Retina (tissue), 1 donor: ENCODE data around the gene PRKCZ.
A peak's percentile ranks its signal among the peaks of the same experiment; 100 is the strongest.

ENCODE experiments used
- DNase-seq: peaks from one replicate; pipeline ENCODE4 v3.0.0-alpha.2; 2016

Gene PRKCZ

DNA sequence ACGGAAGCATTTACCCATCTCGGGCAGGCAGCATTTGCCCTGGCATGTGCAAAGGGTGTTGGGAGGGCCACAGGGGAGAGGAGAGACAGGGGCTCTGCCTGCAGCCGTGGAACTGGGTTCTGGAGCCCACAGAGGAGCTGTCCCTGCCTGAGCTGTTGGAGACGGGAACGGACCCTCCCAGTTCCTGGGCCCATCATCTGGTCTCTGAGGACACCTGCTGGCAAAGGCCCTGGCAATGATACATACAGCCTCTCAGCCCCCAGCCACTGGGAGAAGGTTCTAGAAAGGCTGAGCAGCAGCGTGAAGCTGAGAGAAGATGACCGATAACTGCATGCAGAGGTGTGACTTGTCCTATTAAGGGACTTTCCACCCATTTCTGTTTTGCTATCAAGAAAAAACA is 113.0 kb downstream of the PRKCZ start:
- DNase-seq, result no peak

DNA sequence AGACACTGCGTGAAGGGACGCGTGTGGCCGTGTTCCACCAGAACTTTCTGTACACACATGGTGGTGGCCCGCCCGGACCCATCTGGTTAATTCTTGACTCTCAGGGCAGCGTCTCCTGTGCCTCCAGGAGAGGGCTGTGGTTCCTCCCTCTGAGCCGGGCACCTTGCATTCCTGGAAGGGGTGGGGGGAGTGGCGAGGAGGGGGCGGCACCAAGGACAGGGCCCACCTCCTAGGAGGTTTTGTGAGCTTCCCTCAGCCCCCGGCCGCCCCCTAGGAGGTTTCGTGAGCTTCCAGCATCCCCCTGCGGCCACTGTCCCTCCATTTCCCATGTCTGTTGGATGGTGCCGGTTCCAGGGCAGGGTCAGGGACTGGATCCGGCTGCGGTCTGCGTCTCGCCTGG is 115.4 kb downstream of the PRKCZ start:
- no peak for DNase-seq

DNA sequence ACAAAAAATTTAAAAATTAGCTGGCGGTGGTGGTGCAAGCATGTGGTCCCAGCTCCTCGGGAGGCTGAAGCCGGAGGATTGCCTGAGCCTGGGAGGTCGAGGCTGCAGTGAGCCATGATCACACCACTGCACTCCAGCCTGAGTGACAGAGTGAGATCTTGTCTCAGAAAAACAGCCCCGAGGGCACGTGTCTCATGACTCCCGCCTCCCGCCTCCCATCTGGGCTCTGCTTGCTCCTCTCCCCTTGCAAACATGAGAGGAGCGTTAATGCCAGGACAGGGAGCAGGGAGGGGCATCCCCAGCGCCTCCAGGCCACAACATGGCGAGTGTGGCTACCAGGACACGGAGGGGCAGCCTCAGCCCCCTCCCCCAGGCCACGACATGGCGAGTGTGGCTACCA is 116.0 kb downstream of the PRKCZ start:
- no peak for DNase-seq

DNA sequence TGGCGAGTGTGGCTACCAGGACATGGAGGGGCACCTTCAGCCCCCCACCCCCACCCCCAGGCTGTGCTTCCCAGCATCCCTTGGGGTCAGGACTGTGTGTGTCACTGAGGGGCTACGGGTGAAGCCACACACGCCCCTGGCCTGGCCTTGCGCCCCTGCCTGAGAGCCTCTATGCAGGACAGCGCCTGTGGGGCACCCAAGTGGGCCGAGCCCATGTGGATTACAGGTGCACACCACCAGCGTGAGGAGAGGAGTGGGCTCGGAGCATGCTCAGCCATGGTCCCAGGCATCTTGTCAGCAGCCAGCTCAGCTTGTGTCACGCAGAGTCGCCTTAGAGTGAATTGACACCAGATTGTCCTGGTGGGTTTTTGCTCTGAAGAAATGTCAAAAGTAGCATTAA is 116.5 kb downstream of the PRKCZ start:
- DNase-seq, result no peak

DNA sequence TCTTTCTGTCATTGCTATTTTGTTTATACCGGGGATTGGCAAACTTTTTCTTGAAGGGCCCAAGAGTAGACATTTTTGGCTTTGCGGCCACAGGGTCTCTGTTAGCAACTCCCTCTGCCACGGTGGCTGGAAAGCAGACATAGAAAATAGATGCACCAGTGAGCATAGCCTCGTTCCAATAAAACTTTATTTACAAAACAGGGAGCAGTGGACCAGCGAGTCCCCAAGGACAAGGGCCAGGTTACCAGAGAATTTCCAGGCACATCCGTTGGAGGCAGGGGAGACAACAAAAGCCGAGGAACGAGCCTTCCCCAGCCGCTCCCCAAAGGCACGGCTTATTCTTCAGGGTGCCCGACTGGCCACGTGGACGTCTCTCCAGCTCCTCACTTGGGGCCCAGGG is 117.9 kb downstream of the PRKCZ start:
- no peak for DNase-seq

DNA sequence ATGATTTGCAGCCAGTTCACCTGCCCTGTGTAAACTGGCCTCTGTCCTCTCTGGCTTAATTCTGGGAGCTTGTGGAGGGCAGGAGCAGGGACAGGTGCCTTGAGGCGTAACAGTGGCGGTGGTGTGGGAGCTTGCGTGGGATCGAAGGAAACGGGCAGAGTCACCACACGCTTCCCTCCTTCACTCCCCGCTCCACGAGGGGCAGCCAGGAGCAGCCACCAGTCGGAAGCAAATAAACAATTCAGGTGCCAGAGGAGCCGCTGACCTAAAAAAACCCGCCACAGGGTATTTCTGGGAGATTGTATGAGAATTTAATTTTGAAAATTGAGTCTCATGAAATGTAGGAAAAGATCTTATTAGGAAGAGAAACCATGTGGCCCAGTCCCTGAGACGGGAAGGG is 118.3 kb downstream of the PRKCZ start:
- no peak for DNase-seq

DNA sequence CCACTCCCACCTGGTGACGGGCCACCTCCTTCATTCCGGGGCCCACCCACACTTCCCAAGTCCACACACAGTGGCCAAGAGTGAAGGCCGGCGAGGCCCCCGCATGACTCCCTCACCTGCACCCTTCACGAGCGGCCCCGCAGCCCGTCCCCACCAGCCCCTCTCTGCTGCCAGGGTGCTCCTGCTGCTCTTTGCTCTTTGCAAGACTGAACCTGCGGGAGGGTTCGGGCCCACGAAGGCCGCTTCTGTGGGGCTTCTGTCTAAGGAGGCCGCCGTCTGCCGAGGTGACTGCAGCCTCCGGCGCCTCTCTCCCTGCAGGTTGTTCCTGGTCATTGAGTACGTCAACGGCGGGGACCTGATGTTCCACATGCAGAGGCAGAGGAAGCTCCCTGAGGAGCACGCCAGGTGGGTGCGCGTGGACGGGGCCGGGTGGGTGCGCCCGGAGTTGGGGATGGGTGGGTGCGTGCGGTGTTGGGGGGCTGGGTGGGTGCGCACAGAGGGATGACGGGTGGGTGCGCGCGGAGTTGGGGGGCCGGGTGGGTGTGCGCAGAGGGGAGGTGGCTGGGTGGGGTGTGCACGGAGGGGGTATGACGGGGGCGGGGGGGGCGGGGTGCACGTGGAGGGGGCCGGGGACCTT is 119.1 kb downstream of the PRKCZ start:
- DNase-seq, result no peak

DNA sequence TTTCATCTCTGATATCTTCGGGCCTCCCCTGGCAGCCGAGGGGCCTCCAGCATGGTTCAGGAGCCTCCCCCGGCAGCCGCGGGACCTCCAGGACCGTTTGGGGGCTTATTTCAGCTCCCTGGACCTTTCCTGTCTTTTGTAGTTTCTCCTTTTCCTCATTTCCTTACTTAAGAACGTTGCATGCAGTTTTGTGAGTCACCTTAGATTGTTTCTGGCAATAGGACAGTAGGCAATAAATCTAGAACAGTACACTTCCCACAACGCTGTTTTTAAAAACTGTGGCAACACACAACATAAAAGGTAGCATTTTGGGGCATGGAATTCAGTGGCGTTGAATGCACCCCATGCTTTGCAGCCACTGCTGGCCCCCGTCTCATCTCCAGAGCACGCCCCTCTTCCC is 120.0 kb downstream of the PRKCZ start:
- DNase-seq, result no peak

DNA sequence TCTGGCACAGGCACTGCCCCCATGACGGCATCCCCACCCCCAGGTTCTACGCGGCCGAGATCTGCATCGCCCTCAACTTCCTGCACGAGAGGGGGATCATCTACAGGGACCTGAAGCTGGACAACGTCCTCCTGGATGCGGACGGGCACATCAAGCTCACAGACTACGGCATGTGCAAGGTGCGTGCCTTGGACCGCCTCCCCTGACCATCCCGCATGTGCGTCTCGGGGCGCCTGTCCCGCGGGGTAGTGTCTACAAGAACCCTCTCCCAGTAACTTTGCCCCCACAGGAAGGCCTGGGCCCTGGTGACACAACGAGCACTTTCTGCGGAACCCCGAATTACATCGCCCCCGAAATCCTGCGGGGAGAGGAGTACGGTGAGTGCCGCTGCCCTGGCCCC is 121.8 kb downstream of the PRKCZ start:
- DNase-seq, result no peak

DNA sequence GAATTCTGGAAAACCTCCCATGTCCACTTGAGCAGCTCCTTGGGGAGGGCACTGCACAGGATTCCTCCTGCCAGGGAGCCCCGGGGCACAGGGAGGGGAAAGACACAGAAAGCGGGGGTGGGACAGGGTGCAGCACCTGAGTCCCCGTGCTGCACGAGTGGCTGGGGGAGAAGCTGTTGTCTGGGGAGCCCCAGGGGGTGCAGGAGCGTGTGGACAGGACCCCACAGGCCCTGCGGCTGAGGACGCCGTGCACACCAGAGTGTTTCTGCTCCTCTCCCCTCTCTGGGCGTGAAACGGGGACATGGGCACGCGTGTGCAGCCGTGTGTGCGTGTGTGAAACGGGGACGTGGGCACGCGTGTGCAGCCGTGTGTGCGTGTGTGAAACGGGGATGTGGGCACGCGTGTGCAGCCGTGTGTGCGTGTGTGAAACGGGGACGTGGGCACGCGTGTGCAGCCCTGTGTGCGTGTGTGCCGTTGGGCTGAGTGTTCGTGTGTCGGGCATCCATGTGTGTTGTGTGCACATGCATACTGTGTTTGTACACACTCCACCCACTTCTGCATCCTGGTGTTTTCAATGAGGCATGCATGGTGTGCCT is 122.4 kb downstream of the PRKCZ start:
- DNase-seq, result no peak

DNA sequence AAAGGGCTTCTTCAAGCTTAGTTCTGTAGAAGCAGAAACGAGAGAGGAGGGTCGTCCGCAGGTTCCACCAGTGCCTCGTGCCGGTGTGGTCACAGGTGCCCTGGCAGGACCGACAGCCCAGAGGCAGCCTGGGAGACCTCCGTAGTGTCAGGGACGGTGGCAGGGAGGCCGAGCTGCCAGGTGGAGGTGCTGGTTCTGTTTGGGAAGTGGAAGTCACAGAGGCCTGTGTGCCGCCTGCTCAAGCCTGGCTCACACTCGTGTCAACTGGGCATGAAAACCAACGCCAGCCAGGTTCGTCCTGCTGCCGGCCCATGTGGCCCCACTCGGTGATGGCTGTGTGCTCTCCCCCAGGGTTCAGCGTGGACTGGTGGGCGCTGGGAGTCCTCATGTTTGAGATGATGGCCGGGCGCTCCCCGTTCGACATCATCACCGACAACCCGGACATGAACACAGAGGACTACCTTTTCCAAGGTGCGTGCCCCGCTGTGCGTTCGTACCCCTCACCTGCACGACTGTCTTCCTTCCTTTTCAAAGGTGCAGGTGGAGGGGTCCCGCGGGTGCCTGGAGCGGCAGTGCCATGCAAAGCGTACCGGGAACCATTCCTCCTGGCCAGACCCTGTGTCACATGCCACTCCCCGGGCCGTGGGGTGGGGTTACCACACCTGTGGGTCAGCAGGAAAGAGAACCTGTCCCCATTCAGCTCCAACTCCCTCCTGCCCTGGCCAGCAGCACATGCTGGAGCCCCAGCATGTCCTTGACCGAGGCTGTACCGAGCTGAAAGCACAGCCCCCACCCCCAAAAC is 123.5 kb downstream of the PRKCZ start:
- DNase-seq, result no peak

DNA sequence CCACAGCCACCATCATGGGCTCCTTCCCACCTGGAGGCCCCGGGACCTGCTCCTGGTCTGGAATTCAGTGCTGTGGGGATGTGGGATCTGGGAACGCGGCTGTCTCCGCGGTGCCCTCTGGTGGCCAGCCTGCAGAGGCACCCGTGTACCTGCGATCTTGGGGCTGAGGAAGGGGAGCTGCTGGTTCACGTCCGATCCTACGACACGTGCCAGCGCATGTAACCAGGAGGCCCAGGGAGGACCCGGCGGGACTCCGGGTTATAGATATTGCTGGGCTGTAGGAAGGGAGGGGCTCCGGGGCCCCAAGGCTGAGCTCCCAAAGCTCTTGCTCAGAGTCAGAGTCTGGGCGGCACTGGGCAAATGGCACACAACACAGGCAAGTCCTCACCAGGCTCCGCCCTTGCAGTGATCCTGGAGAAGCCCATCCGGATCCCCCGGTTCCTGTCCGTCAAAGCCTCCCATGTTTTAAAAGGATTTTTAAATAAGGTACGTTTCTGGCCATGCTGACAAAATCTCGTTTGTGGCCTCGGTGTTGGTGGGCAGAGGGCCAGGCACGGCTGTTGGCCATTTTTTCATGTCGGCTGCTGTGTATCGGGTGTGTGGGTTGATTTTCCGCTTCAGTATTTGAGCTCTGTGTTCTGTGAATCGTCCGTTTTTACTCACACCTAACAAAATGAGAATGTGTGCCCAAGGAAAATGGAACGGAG is 124.3 kb downstream of the PRKCZ start:
- peak; percentile 84 for DNase-seq

DNA sequence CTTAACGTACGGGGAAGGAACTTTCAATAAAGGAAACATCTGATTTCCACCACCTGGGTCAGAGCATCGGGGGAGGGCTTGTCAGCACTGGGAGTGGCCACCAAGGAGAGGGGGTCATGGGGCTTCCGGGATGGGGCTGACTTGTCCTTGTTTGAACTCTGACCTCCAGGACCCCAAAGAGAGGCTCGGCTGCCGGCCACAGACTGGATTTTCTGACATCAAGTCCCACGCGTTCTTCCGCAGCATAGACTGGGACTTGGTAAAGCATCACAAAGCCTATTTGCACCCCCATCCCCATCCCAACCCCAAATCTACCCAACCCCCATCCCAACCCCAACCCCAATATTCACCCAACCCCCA is 124.8 kb downstream of the PRKCZ start:
- no peak for DNase-seq

DNA sequence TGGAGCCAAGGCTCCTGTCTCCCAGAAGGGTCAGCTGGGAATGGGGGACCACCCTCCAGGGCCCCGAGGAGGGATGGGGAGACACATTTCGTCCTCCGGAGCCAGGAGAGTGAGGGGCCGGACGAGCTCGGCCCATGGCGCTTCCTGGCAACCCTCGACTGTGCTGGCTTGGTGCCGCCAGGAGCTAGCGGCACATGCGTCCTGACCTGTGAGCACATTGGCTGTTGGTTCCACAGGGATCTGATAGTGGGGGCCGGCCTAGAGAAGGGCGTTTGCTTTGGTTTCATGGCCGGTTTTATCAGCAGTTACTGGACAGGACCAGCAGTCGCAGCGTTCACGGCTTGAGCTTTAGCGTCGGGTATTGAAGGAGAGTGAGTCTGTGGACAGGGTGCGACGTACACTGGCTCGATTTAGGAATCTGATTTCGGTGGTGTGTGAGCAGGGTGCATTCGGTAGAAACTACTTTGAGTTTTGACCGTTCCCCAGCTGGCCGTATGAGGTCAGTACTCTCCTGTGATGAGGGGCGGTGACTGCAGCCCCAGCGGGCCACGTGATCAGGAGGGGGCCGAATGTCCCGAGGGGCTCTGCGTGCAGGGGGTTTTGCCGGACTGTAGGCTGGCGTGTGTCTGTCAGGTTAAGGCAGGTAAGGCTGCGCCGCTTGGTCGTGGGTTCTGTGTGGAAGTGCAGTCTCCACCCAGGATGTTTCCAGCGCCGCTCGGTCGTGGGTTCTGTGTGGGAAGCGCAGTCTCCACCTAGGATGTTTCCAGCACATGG is 125.7 kb downstream of the PRKCZ start:
- no peak for DNase-seq

DNA sequence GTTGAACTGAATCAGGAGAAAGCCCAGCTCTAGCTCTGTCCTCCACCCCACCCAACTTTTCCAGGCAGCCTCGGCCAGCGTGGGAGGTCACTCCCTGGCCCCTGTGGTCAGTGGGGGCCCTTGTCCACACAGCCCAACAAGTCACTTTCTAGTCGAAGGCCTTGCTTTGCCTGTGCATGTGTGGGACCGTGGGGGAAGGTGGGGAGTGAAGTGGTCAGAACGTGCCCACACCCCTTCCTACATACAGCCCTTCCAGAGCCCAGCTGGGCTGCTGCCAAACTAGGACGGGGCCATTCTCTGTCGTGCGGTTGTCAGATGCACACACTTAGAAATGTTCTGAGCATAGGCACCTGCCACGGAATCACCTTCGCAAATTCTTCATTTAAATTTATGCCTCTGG is 126.4 kb downstream of the PRKCZ start:
- no peak for DNase-seq

DNA sequence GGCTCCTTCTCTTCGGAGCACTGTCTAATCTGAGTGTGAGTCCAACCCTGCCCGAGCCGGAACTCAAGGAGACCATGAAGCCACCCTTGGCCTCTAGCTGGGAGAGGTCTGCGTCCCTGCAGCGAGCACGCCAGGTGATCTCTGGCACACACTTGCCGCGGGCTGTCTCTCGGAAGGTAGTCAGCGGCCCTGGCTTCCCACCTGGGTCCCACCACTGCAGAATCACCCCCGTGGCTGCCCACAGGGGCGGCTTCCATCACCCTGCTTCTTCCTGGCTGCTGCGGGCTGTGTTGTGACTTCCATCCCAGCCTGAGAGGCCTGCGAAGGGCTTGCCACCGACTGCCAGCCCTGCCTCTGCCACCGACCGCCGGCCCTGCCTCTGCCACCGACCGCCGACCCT is 127.3 kb downstream of the PRKCZ start:
- no peak for DNase-seq

DNA sequence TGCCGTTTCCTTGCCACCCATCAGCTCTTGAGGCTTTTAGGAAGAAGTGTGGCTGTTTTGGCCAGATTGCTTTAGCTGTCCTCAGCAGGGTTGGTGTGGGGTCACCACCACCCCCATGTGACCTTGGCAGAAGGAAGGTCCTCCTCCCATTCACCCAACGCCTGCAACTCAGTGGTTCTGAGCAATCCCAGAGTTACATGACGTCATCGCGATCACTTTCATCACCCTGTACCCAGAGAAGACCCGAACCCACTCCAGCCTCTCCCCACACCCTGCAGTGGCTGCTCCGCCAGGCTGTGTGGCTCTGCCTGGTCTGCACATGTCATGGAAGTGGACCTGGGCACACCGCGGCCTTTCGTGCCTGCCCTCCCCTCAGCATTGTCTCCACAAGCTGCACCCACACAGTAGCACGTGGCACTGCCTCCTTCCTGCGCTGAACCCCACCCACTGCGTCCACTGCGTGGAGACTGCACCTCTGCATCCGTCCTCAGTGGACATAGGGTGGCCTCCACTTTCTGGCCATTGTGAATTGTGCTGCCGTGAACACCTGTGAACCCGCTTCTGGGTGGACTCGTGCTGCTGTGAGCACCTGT is 127.8 kb downstream of the PRKCZ start:
- no peak for DNase-seq

DNA sequence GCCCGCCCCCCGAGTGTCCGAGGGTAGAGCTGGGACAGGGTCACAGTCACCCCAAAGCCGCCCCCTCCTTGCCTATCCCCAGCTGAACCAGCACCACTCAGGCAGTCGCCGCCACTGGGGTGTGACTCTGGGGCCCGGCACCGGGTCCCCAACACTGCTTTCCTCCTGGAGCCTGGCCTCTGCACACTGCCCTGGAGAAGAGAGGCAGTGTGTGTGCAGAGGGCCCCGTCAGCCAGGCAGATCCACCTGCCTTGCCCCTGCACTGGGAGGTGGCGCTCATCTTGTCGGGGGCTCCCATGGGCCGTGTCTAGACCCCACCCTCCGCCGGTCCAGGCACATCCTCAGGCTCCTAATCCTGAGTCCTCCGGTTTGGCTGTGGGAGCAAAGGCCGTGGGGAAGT is 128.7 kb downstream of the PRKCZ start:
- DNase-seq, result no peak

DNA sequence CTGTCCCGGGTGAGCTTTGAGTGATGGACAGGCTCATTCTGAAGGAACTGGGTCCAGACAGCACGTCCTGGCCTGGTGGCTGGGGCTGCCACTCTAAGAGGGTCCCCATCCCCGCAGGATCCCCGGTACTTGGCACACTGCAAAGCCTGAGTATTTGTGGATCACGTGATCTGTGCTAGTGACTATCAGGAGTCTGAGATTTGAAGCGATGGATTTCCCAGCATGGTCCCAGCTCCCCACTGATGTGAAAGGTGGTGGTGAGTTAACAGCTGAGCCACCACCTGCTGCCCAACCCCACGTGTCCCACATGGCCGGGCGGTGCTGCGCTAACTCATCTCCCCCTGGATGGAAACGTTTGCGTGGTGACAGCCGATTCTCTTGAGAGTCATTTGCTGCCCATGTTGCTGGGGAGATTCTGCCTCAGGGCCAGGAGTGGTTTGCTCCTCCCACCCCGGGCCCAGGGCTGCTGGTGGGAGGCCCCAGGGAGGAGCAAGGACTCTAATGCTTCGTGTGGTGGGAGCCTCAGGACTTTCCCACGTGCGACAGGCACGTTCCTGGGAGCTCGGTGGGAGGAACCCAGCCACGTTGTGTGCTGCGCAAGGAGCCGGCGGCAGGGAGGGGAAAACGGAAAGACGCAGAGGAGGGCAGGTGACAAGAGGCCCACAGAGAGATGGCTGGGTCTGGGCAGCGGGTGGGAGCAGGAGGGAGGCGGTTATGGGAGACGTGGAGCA is 129.2 kb downstream of the PRKCZ start:
- peak; percentile 66 for DNase-seq

DNA sequence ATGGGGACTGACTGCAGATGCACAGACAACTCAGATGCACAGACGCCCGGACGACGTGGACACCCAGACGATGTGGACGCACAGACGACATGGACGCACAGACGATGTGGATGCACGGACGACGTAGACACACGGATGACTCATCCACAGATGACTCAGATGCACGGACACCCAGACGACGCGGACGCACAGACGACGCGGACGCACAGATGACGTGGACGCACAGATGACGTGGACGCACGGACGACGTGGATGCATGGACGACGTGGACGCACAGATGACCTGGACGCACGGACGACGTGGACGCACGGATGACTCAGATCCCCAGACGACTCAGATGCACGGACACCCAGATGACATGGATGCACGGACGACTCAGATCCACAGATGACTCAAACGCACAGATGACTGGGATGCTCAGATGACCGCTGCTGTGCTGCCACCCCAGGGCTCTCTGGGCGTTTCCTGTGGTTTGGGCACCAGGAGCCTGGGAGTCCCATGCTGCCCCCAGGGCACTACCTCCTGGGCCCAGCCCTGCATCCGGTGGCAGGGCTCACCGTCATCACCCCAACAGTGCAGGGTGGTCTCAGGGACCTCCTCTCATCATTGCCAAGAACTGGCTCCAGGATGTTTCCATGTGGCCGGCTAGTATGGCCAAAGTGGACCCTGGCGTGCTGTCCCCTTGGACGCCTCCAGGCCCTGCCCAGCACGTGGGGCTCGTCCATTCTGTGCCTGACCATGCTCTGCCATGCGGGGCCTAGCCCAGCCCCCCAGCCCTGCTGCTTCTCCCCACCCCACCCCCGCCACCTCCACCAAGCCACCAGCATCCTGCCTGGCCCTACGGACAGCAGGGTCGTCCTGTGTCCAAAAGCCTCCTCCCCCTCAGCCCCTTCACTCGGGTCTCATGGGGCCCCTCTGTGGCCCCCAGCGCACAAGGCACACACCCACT is 130.4 kb downstream of the PRKCZ start:
- no peak for DNase-seq

DNA sequence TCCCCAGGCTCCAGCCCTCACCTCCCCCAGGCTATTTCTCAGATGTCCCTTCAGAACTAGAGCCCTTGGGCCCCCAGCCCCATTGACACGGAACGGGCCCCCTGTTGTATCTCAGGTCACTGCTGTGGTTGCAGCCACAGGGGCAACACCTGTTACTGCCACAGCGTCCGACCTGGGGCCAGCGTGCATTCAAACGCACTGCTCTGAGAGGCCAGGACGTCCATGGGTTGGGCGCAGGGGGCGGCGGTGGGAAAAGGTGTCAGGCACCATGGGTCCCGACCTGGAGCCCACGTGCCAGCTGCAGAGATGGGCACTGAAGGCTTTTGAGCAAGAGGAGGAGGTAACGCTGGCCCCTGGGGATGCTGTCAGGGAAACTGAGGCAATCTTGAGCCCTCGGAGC is 131.1 kb downstream of the PRKCZ start:
- DNase-seq, result no peak
